ENCODE data around the gene NSUN7.

GRCh38 chr4:40744218-40744617 lies 5.5 kb upstream of the NSUN7 start:
- TF ChIP-seq RXRA (IDR thresholded peaks at IDR 0.05), result no peak
- TF ChIP-seq CTCF (IDR thresholded peaks at IDR 0.05; ENCODE audit: low read depth, low read length, missing input control), result no peak
- no peak for TF ChIP-seq REST (IDR thresholded peaks at IDR 0.05)
- no peak for TF ChIP-seq JUND (IDR thresholded peaks at IDR 0.05)
- TF ChIP-seq YY1 (IDR thresholded peaks at IDR 0.05), result no peak
- no peak for TF ChIP-seq TAF1 (conservative IDR thresholded peaks at IDR 0.05)
- no peak for TF ChIP-seq ATF3 (IDR thresholded peaks at IDR 0.05)
